ENCODE data around the gene SRRM2.

The SRRM2 gene

GRCh38 chr16:2752035-2752849 lies at the start of gene SRRM2:
Gene SRRM2 (plus strand): TSS chr16:2752638. CDS start chr16:2756365, 3,727 bp downstream.
- in situ Hi-C loops (cut with HindIII; ENCODE audit: low pct_ligation_motif_present, low pct_unique_long_range_greater_than_20kb, low sequenced_read_pairs) = no loop called here
- DNase-seq = peak; percentile 97

GRCh38 chr16:2702871-2703745 lies 49.3 kb upstream of the SRRM2 start:
- DNase-seq = no peak
- in situ Hi-C loops (cut with HindIII; ENCODE audit: low pct_ligation_motif_present, low pct_unique_long_range_greater_than_20kb, low sequenced_read_pairs) = no loop called here

- DNase-seq = no peak
- in situ Hi-C loops (cut with HindIII; ENCODE audit: low pct_ligation_motif_present, low pct_unique_long_range_greater_than_20kb, low sequenced_read_pairs) = no loop called here
These were observed 48.1 kb upstream of the SRRM2 start for GRCh38 chr16:2704166-2704982.

- DNase-seq = no peak
- in situ Hi-C loops (cut with HindIII; ENCODE audit: low pct_ligation_motif_present, low pct_unique_long_range_greater_than_20kb, low sequenced_read_pairs) = no loop called here
These were observed 47.5 kb upstream of the SRRM2 start for GRCh38 chr16:2704983-2705275.

- in situ Hi-C loops (cut with HindIII; ENCODE audit: low pct_ligation_motif_present, low pct_unique_long_range_greater_than_20kb, low sequenced_read_pairs) = no loop called here
- DNase-seq = no peak
These were observed 47.1 kb upstream of the SRRM2 start for GRCh38 chr16:2705351-2705750.

- DNase-seq = no peak
- in situ Hi-C loops (cut with HindIII; ENCODE audit: low pct_ligation_motif_present, low pct_unique_long_range_greater_than_20kb, low sequenced_read_pairs) = no loop called here
These were observed 46.4 kb upstream of the SRRM2 start for GRCh38 chr16:2706085-2706484.

- in situ Hi-C loops (cut with HindIII; ENCODE audit: low pct_ligation_motif_present, low pct_unique_long_range_greater_than_20kb, low sequenced_read_pairs) = no loop called here
- DNase-seq = no peak
These were observed 45.7 kb upstream of the SRRM2 start for GRCh38 chr16:2706611-2707311.

- no peak for DNase-seq
- in situ Hi-C loops (cut with HindIII; ENCODE audit: low pct_ligation_motif_present, low pct_unique_long_range_greater_than_20kb, low sequenced_read_pairs) = no loop called here
These were observed 44.8 kb upstream of the SRRM2 start for GRCh38 chr16:2707368-2708289.

- DNase-seq = no peak
- in situ Hi-C loops (cut with HindIII; ENCODE audit: low pct_ligation_motif_present, low pct_unique_long_range_greater_than_20kb, low sequenced_read_pairs) = no loop called here
These were observed 44.2 kb upstream of the SRRM2 start for GRCh38 chr16:2708290-2708639.

GRCh38 chr16:2708955-2709587 lies 43.4 kb upstream of the SRRM2 start:
- DNase-seq = no peak
- in situ Hi-C loops (cut with HindIII; ENCODE audit: low pct_ligation_motif_present, low pct_unique_long_range_greater_than_20kb, low sequenced_read_pairs) = no loop called here

- in situ Hi-C loops (cut with HindIII; ENCODE audit: low pct_ligation_motif_present, low pct_unique_long_range_greater_than_20kb, low sequenced_read_pairs) = no loop called here
- DNase-seq = no peak
These were observed 42.9 kb upstream of the SRRM2 start for GRCh38 chr16:2709588-2709984.

GRCh38 chr16:2710021-2710710 lies 42.3 kb upstream of the SRRM2 start:
- no peak for DNase-seq
- in situ Hi-C loops (cut with HindIII; ENCODE audit: low pct_ligation_motif_present, low pct_unique_long_range_greater_than_20kb, low sequenced_read_pairs) = no loop called here

GRCh38 chr16:2710711-2711231 lies 41.7 kb upstream of the SRRM2 start:
- in situ Hi-C loops (cut with HindIII; ENCODE audit: low pct_ligation_motif_present, low pct_unique_long_range_greater_than_20kb, low sequenced_read_pairs) = no loop called here
- no peak for DNase-seq

GRCh38 chr16:2711370-2712062 lies 40.9 kb upstream of the SRRM2 start:
- DNase-seq = no peak
- in situ Hi-C loops (cut with HindIII; ENCODE audit: low pct_ligation_motif_present, low pct_unique_long_range_greater_than_20kb, low sequenced_read_pairs) = no loop called here

GRCh38 chr16:2712063-2712441 lies 40.4 kb upstream of the SRRM2 start:
- no peak for DNase-seq
- in situ Hi-C loops (cut with HindIII; ENCODE audit: low pct_ligation_motif_present, low pct_unique_long_range_greater_than_20kb, low sequenced_read_pairs) = no loop called here

- in situ Hi-C loops (cut with HindIII; ENCODE audit: low pct_ligation_motif_present, low pct_unique_long_range_greater_than_20kb, low sequenced_read_pairs) = no loop called here
These were observed 39.9 kb upstream of the SRRM2 start for GRCh38 chr16:2712546-2712945.

More at GRCh38 chr16:2712546-2712945, 39.9 kb upstream of the SRRM2 start:
- DNase-seq = no peak
